ENCODE results near the gene ADAMTS6.

ADAMTS6 gene

GRCh38 chr5:65163698-65164097, 318.0 kb downstream of the ADAMTS6 start:
- TF ChIP-seq CTCF (IDR thresholded peaks at IDR 0.05) = no peak
- H3K9me3 Mint-ChIP-seq = peaks cover 27% of the 10 kb centered on the region
- H3K27ac Mint-ChIP-seq = no peak overlapping the region
- H3K4me1 Mint-ChIP-seq = peaks cover 10% of the 10 kb centered on the region
- no peaks in the 10 kb centered on the region for H3K27me3 Mint-ChIP-seq (ENCODE audit: low read depth, poor library complexity)
- DNase-seq = no peak
- H3K36me3 Mint-ChIP-seq (ENCODE audit: low read depth) = peaks cover 41% of the 10 kb centered on the region
- no peak overlapping the region for H3K4me3 Mint-ChIP-seq

GRCh38 chr5:65161655-65162054, 320.1 kb downstream of the ADAMTS6 start:
- no peak overlapping the region for H3K27ac Mint-ChIP-seq
- peaks cover 24% of the 10 kb centered on the region for H3K9me3 Mint-ChIP-seq
- peaks cover 38% of the 10 kb centered on the region for H3K36me3 Mint-ChIP-seq (ENCODE audit: low read depth)
- no peaks in the 10 kb centered on the region for H3K27me3 Mint-ChIP-seq (ENCODE audit: low read depth, poor library complexity)
- TF ChIP-seq CTCF (IDR thresholded peaks at IDR 0.05) = no peak
- peaks cover 17% of the 10 kb centered on the region for H3K4me1 Mint-ChIP-seq
- no peak for DNase-seq
- H3K4me3 Mint-ChIP-seq = no peak overlapping the region

- Mint-ChIP-seq H3K36me3 (ENCODE audit: low read depth) (peaks cover 30% of the 10 kb centered on the region), H3K4me3 (no peak overlapping the region), H3K27me3 (ENCODE audit: low read depth, poor library complexity) (no peaks in the 10 kb centered on the region), H3K4me1 (peaks cover 17% of the 10 kb centered on the region), H3K27ac (no peak overlapping the region), H3K9me3 (peaks cover 16% of the 10 kb centered on the region)
- no peak for TF ChIP-seq CTCF (IDR thresholded peaks at IDR 0.05)
- no peak for DNase-seq
Observed at GRCh38 chr5:65157906-65158603, 323.7 kb downstream of the ADAMTS6 start.

- Mint-ChIP-seq H3K4me3 (no peak overlapping the region), H3K4me1 (peaks cover 17% of the 10 kb centered on the region), H3K27ac (no peak overlapping the region), H3K36me3 (ENCODE audit: low read depth) (peaks cover 21% of the 10 kb centered on the region), H3K9me3 (peaks cover 8% of the 10 kb centered on the region), H3K27me3 (ENCODE audit: low read depth, poor library complexity) (no peaks in the 10 kb centered on the region)
- TF ChIP-seq CTCF (IDR thresholded peaks at IDR 0.05) = no peak
- no peak for DNase-seq
Observed at GRCh38 chr5:65156933-65157332, 324.8 kb downstream of the ADAMTS6 start.

GRCh38 chr5:65152131-65152530, 329.6 kb downstream of the ADAMTS6 start:
- peaks cover 7% of the 10 kb centered on the region for H3K4me1 Mint-ChIP-seq
- H3K36me3 Mint-ChIP-seq (ENCODE audit: low read depth) = no peaks in the 10 kb centered on the region
- no peak overlapping the region for H3K27ac Mint-ChIP-seq
- no peak for DNase-seq
- TF ChIP-seq CTCF (IDR thresholded peaks at IDR 0.05) = no peak
- H3K27me3 Mint-ChIP-seq (ENCODE audit: low read depth, poor library complexity) = no peaks in the 10 kb centered on the region
- no peak overlapping the region for H3K4me3 Mint-ChIP-seq
- no peaks in the 10 kb centered on the region for H3K9me3 Mint-ChIP-seq

- no peak for DNase-seq
- Mint-ChIP-seq H3K9me3 (no peaks in the 10 kb centered on the region), H3K4me3 (no peak overlapping the region), H3K36me3 (ENCODE audit: low read depth) (no peaks in the 10 kb centered on the region), H3K27ac (no peak overlapping the region), H3K27me3 (ENCODE audit: low read depth, poor library complexity) (no peaks in the 10 kb centered on the region), H3K4me1 (peaks cover 7% of the 10 kb centered on the region)
- TF ChIP-seq CTCF (IDR thresholded peaks at IDR 0.05) = no peak
Observed at GRCh38 chr5:65151614-65152013, 330.1 kb downstream of the ADAMTS6 start.

Data from nephron progenitor cell (in vitro differentiated cells).